HepG2 (cell line): Measurements from ENCODE around the gene KRTAP5-4. TPM values are rescaled to one million over a fixed set of nuclear protein-coding genes. Genes with fewer than 3 reads are reported as not detected.
A peak's percentile ranks its signal among the peaks of the same experiment; 100 is the strongest.

ENCODE experiments used
- AGO2 ChIP-seq: fragments of 200-400 bp; formaldehyde crosslinking; optimal IDR thresholded peaks from 2 replicates; pipeline ENCODE3; 2017; ENCODE audit warnings: mild to moderate bottlenecking, low read depth, low read length, moderate library complexity
- CCDC6 ChIP-seq: sonication (generic); formaldehyde crosslinking; IDR thresholded peaks from 2 replicates; pipeline ENCODE4 v1.8.1; 2022; ENCODE audit warnings: mild to moderate bottlenecking, missing genetic modification reagents, moderate library complexity
- EED ChIP-seq: sonication (generic); formaldehyde crosslinking; IDR thresholded peaks from 2 replicates; pipeline ENCODE4 v1.5.0; 2020; ENCODE audit warnings: mild to moderate bottlenecking, missing genetic modification reagents
- FLYWCH1 ChIP-seq: sonication (generic); formaldehyde crosslinking; IDR thresholded peaks from 2 replicates; pipeline ENCODE4 v1.8.1; 2023; ENCODE audit warnings: mild to moderate bottlenecking, missing genetic modification reagents
- FOXJ3 ChIP-seq: sonication (generic); formaldehyde crosslinking; IDR thresholded peaks from 2 replicates; pipeline ENCODE4 v1.4.0; 2020; ENCODE audit warnings: missing genetic modification reagents, mild to moderate bottlenecking, borderline replicate concordance
- GABPA ChIP-seq, 2 experiments: IDR thresholded peaks; 2 replicates each; pipeline ENCODE4 v1.6.1; 2011 to 2016; ENCODE audit warnings: low read depth in 2 of 2, low read length in 1 of 2, missing biosample characterization in 1 of 2, missing genetic modification characterization in 1 of 2
- MXD1 ChIP-seq: sonication (generic); formaldehyde crosslinking; IDR thresholded peaks from 2 replicates; pipeline ENCODE4 v1.4.0; 2020; ENCODE audit warnings: mild to moderate bottlenecking, missing genetic modification reagents
- PITX1 ChIP-seq: sonication (generic); formaldehyde crosslinking; IDR thresholded peaks from 2 replicates; pipeline ENCODE4 v1.5.1; 2020; ENCODE audit warnings: mild to moderate bottlenecking, missing genetic modification reagents
- RELA ChIP-seq: sonication (generic); formaldehyde crosslinking; IDR thresholded peaks from 2 replicates; pipeline ENCODE4 v1.4.0; 2020; ENCODE audit warnings: missing genetic modification reagents
- SOX13 ChIP-seq, 3 experiments: fragments of 450-650 bp in 1 of 3; sonication (generic) in 1 of 3; formaldehyde crosslinking in 1 of 3; IDR thresholded peaks in 2 of 3; conservative IDR thresholded peaks in 1 of 3; 2 replicates each; pipeline versions ENCODE4 v1.5.0 to v1.6.1; 2016 to 2020; ENCODE audit warnings: antibody characterized with exemption in 1 of 3, mild to moderate bottlenecking in 1 of 3, missing compliant biosample characterization in 1 of 3, missing genetic modification reagents in 1 of 3, moderate library complexity in 1 of 3
- STAG1 ChIP-seq: sonication (generic); formaldehyde crosslinking; IDR thresholded peaks from 2 replicates; pipeline ENCODE4 v1.4.0; 2020; ENCODE audit warnings: missing genetic modification reagents
- TMF1 ChIP-seq: sonication (generic); formaldehyde crosslinking; IDR thresholded peaks from 2 replicates; pipeline ENCODE4 v1.8.1; 2022; ENCODE audit warnings: low read depth, missing genetic modification reagents
- ZFX ChIP-seq: sonication (generic); formaldehyde crosslinking; IDR thresholded peaks from 2 replicates; pipeline ENCODE4 v1.4.0; 2020; ENCODE audit warnings: mild to moderate bottlenecking, low read depth, missing genetic modification reagents, moderate library complexity
- ZNF383 ChIP-seq: sonication (generic); formaldehyde crosslinking; IDR thresholded peaks from 2 replicates; pipeline ENCODE4 v1.4.0; 2020; ENCODE audit warnings: missing genetic modification reagents, mild to moderate bottlenecking, borderline replicate concordance
- ZNF441 ChIP-seq: sonication (generic); formaldehyde crosslinking; IDR thresholded peaks from 2 replicates; pipeline ENCODE4 v1.7.0; 2021; ENCODE audit warnings: missing genetic modification reagents, borderline replicate concordance
- ZNF460 ChIP-seq: sonication (generic); formaldehyde crosslinking; IDR thresholded peaks from 2 replicates; pipeline ENCODE4 v1.5.1; 2020; ENCODE audit warnings: missing genetic modification reagents, mild to moderate bottlenecking, borderline replicate concordance
- ZNF543 ChIP-seq: sonication (generic); formaldehyde crosslinking; IDR thresholded peaks from 2 replicates; pipeline ENCODE4 v1.4.0; 2020; ENCODE audit warnings: mild to moderate bottlenecking, missing genetic modification reagents
- ZNF547 ChIP-seq: sonication (generic); formaldehyde crosslinking; IDR thresholded peaks from 2 replicates; pipeline ENCODE4 v1.5.1; 2020; ENCODE audit warnings: mild to moderate bottlenecking, missing genetic modification reagents
- ZNF710 ChIP-seq: sonication (generic); formaldehyde crosslinking; IDR thresholded peaks from 2 replicates; pipeline ENCODE4 v1.5.0; 2020; ENCODE audit warnings: mild to moderate bottlenecking, missing genetic modification reagents, borderline replicate concordance
- polyA plus RNA-seq, 8 experiments: library from polyadenylated mRNA; depleted of rRNA in 3 of 8; stranded (reverse) in 7 of 8; unstranded in 1 of 8; fragments of >200 nt; fragmentation: Illumina TruSeq in 4 of 8; extraction: Trizol in 4 of 8; gene quantifications; 2 replicates each; pipeline versions ENCODE4 v1.2.1 to v1.2.3, GENCODE V29; 2011 to 2016; ENCODE audit warnings: low read depth in 4 of 8, missing spikeins in 1 of 8, mixed read lengths in 1 of 8; ENCODE audit not compliant: insufficient read depth in 1 of 8
- total RNA-seq, 5 experiments: library from RNA; depleted of rRNA; stranded (reverse); fragments of >200 nt; fragmentation: Illumina TruSeq; extraction: Trizol; gene quantifications; 2 replicates each; pipeline ENCODE4 v1.2.3, GENCODE V29; 2016; ENCODE audit warnings: low read depth in 1 of 5
- TF ChIP-seq, protein P1 (sequence below): sonication (generic); formaldehyde crosslinking; IDR thresholded peaks from 2 replicates; pipeline ENCODE4 v1.5.0; 2020; ENCODE audit warnings: missing genetic modification reagents, mild to moderate bottlenecking, borderline replicate concordance
- TF ChIP-seq, protein P2 (sequence below): sonication (generic); formaldehyde crosslinking; IDR thresholded peaks from 2 replicates; pipeline ENCODE4 v1.5.0; 2020; ENCODE audit warnings: missing genetic modification reagents
- TF ChIP-seq, protein P3 (sequence below): sonication (generic); formaldehyde crosslinking; IDR thresholded peaks from 2 replicates; pipeline ENCODE4 v1.4.0; 2020; ENCODE audit warnings: missing genetic modification reagents

KRTAP5-4 gene
- total and polyA plus RNA-seq, 2 of the 13 experiments (the other 11 are each of a cell fraction or from before 2014, with no cell fraction given): not detected

DNA sequence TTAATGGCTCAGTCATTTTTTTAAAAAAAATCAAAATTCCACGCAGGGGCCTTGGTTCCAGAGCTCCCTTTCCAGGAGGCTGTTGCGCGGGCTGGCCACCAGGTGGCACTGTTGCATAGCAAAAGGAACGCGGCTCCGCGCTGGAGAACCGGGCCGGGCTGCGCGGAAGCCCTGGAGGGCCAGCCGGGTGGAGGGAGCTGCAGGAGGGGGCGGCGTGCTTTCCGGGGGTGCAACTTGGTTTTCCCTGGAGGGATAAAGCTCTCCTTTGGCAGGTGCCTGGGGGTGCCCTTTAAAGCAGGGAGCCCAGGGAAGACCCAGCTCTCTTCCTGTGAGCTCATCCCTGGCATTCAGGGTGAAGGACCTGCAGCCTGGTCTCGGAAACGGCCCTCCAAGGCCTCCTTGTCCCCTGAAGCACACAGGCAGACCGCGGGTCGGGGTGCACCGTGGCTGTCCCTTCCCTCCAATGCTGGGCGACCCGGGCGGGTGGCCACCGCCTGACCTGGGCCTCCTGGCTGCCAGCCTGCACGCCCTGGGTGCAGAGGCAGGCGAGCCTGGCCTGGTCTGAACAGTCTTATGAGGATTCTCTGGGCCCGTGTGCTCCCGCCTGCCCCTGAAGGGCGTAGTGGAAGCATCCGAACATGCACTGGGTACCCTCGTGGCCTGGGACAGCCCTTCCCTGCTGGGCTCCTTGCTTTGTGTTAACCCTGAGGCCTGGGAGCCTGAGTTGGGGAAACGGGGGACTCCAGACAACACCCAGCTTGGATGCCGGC lies 31.0 kb upstream of the KRTAP5-4 start (continued):
- TF ChIP-seq ZNF460: no peak
- TF ChIP-seq SOX13 (IDR thresholded peaks at IDR 0.05): no peak
- TF ChIP-seq SOX13 (CRISPR knock-in tag; conservative IDR thresholded peaks at IDR 0.05 in 1 of 2, IDR thresholded peaks at IDR 0.05 in 1 of 2): no peak
- no peak for TF ChIP-seq ZNF383 (CRISPR knock-in tag)
- no peak for TF ChIP-seq ZNF543
- TF ChIP-seq AGO2: no peak
- TF ChIP-seq, protein P1, sequence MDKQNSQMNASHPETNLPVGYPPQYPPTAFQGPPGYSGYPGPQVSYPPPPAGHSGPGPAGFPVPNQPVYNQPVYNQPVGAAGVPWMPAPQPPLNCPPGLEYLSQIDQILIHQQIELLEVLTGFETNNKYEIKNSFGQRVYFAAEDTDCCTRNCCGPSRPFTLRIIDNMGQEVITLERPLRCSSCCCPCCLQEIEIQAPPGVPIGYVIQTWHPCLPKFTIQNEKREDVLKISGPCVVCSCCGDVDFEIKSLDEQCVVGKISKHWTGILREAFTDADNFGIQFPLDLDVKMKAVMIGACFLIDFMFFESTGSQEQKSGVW (CRISPR knock-in tag): no peak
- TF ChIP-seq, protein P2, sequence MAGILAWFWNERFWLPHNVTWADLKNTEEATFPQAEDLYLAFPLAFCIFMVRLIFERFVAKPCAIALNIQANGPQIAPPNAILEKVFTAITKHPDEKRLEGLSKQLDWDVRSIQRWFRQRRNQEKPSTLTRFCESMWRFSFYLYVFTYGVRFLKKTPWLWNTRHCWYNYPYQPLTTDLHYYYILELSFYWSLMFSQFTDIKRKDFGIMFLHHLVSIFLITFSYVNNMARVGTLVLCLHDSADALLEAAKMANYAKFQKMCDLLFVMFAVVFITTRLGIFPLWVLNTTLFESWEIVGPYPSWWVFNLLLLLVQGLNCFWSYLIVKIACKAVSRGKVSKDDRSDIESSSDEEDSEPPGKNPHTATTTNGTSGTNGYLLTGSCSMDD (CRISPR knock-in tag): no peak
- 0 out of 2 replicates have a peak, but pooled peaks have one; percentile 49 for TF ChIP-seq CCDC6 (CRISPR knock-in tag)
- peak; percentile 9; the same call in 1 of the 2 replicates for TF ChIP-seq MXD1
- TF ChIP-seq PITX1: peak; percentile 16; the same call in 1 of the 2 replicates
- TF ChIP-seq STAG1: peak; percentile 96
- TF ChIP-seq EED (CRISPR knock-in tag): 0 out of 2 replicates have a peak, but pooled peaks have one; percentile 10
- TF ChIP-seq FOXJ3: no peak
- no peak for TF ChIP-seq RELA (CRISPR knock-in tag)
- TF ChIP-seq ZNF441 (CRISPR knock-in tag): no peak
- no peak for TF ChIP-seq GABPA (IDR thresholded peaks at IDR 0.05; ENCODE audit: low read depth, low read length)
- no peak for TF ChIP-seq GABPA (CRISPR knock-in tag; IDR thresholded peaks at IDR 0.05; ENCODE audit: low read depth)
- TF ChIP-seq FLYWCH1: no peak
- peak; percentile 54 for TF ChIP-seq ZFX
- TF ChIP-seq ZNF547 (CRISPR knock-in tag): no peak
- 0 out of 2 replicates have a peak, but pooled peaks have one; percentile 1 for TF ChIP-seq ZNF710
- 0 out of 2 replicates have a peak, but pooled peaks have one; percentile 53 for TF ChIP-seq TMF1
- TF ChIP-seq, protein P3, sequence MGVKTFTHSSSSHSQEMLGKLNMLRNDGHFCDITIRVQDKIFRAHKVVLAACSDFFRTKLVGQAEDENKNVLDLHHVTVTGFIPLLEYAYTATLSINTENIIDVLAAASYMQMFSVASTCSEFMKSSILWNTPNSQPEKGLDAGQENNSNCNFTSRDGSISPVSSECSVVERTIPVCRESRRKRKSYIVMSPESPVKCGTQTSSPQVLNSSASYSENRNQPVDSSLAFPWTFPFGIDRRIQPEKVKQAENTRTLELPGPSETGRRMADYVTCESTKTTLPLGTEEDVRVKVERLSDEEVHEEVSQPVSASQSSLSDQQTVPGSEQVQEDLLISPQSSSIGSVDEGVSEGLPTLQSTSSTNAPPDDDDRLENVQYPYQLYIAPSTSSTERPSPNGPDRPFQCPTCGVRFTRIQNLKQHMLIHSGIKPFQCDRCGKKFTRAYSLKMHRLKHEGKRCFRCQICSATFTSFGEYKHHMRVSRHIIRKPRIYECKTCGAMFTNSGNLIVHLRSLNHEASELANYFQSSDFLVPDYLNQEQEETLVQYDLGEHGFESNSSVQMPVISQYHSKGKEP (CRISPR knock-in tag): no peak
